HG03175 (cell line): ENCODE results near the gene COMMD4.
"Not testable (repeated sequence)": the region's sequence is repeated elsewhere in the genome, so short reads cannot be mapped to it uniquely, and the experiment has no call there.

Experiments used
- ATAC-seq: cut with Tn5 transposase; IDR thresholded peaks from one replicate; pipeline ENCODE4 v1.9.1; 2021; ENCODE audit warnings: mild to moderate bottlenecking, moderate library complexity; ENCODE audit not compliant: unreplicated experiment

The COMMD4 gene

GRCh38 chr15:75335705-75336355, at the start of gene COMMD4:
Gene COMMD4 (plus strand): TSS chr15:75336063. CDS start chr15:75336090, 27 bp downstream.
- ATAC-seq, result peak; percentile 69

- not testable (repeated sequence) for ATAC-seq
Observed at GRCh38 chr15:75293660-75294059, 42.2 kb upstream of the COMMD4 start.

- ATAC-seq, result not testable (repeated sequence)
Observed at GRCh38 chr15:75298541-75299310, 37.1 kb upstream of the COMMD4 start.

GRCh38 chr15:75299311-75299688, 36.6 kb upstream of the COMMD4 start:
- not testable (repeated sequence) for ATAC-seq

GRCh38 chr15:75300026-75300425, 35.8 kb upstream of the COMMD4 start:
- ATAC-seq, result not testable (repeated sequence)

GRCh38 chr15:75302318-75302717, 33.5 kb upstream of the COMMD4 start:
- no peak for ATAC-seq

GRCh38 chr15:75302753-75303152, 33.1 kb upstream of the COMMD4 start:
- ATAC-seq, result not testable (repeated sequence)

GRCh38 chr15:75306188-75306587, 29.7 kb upstream of the COMMD4 start:
- ATAC-seq, result no peak

- no peak for ATAC-seq
Observed at GRCh38 chr15:75307778-75308390, 28.0 kb upstream of the COMMD4 start.

GRCh38 chr15:75309711-75310110, 26.2 kb upstream of the COMMD4 start:
- ATAC-seq, result no peak

- ATAC-seq, result not testable (repeated sequence)
Observed at GRCh38 chr15:75312548-75312947, 23.3 kb upstream of the COMMD4 start.

- ATAC-seq, result no peak
Observed at GRCh38 chr15:75313116-75313845, 22.6 kb upstream of the COMMD4 start.

- ATAC-seq, result no peak
Observed at GRCh38 chr15:75314552-75315290, 21.1 kb upstream of the COMMD4 start.

- ATAC-seq, result not testable (repeated sequence)
Observed at GRCh38 chr15:75319231-75319897, 16.5 kb upstream of the COMMD4 start.

- no peak for ATAC-seq
Observed at GRCh38 chr15:75321711-75322110, 14.2 kb upstream of the COMMD4 start.

- no peak for ATAC-seq
Observed at GRCh38 chr15:75325922-75326321, 9.9 kb upstream of the COMMD4 start.

GRCh38 chr15:75327005-75327404, 8.9 kb upstream of the COMMD4 start:
- no peak for ATAC-seq

GRCh38 chr15:75327491-75327890, 8.4 kb upstream of the COMMD4 start:
- no peak for ATAC-seq

- ATAC-seq, result no peak
Observed at GRCh38 chr15:75328493-75329314, 7.2 kb upstream of the COMMD4 start.
